HEK293 (cell line): Measurements from ENCODE around the gene TTLL5.

Source experiments
- CTCF ChIA-PET: fragments of 350-600 bp; formaldehyde crosslinking; extraction: SDS; loops from one replicate; lab custom pipeline; 2021; ENCODE audit warnings: antibody characterized with exemption; lab: Yijun Ruan, JAX
- POLR2A ChIA-PET: fragments of 300-600 bp; formaldehyde crosslinking; extraction: SDS; loops from one replicate; lab custom pipeline; 2020; ENCODE audit warnings: antibody characterized with exemption, inconsistent platforms; lab: Yijun Ruan, JAX
- H3K27ac ChIP-seq: fragments of 200-500 bp; sonication (Bioruptor generic); 2 replicates; pipeline ENCODE4 v1.5.1; 2014; ENCODE audit warnings: low read depth, low read length, control low read depth, inconsistent platforms; ENCODE audit errors: extremely low read depth
- H3K36me3 ChIP-seq, 2 experiments: fragments of 200-500 bp in 1 of 2; sonication (Bioruptor generic) in 1 of 2; 1 replicate in 1 of 2; 2 replicates in 1 of 2; pipeline ENCODE4 v1.5.1; 2014 to 2017; ENCODE audit warnings: inconsistent platforms in 2 of 2, low read length in 2 of 2; ENCODE audit not compliant: control insufficient read depth in 2 of 2, insufficient read depth in 1 of 2
- H3K4me1 ChIP-seq: fragments of 200-500 bp; sonication (Bioruptor generic); 2 replicates; pipeline ENCODE4 v1.5.1; 2014; ENCODE audit warnings: mild to moderate bottlenecking, low read length, inconsistent platforms; ENCODE audit not compliant: control insufficient read depth, insufficient read depth
- H3K4me3 ChIP-seq: 2 replicates; pipeline ENCODE4 v1.5.1; 2011; ENCODE audit warnings: low read depth, mild to moderate bottlenecking, control low read depth, low read length, moderate library complexity
- H3K9me3 ChIP-seq: fragments of 200-500 bp; sonication (Bioruptor generic); 2 replicates; pipeline ENCODE4 v1.5.1; 2014; ENCODE audit warnings: low read depth, low read length, inconsistent platforms; ENCODE audit not compliant: control insufficient read depth, insufficient read depth
- EGR2 ChIP-seq: fragments of 450-650 bp; formaldehyde crosslinking; IDR thresholded peaks from 2 replicates; pipeline ENCODE4 v1.5.1; 2016; ENCODE audit warnings: low read depth, missing biosample characterization, missing genetic modification characterization
- GLIS1 ChIP-seq: fragments of 450-650 bp; formaldehyde crosslinking; IDR thresholded peaks from 2 replicates; pipeline ENCODE4 v1.5.1; 2016; ENCODE audit warnings: missing biosample characterization, missing genetic modification characterization
- INSM2 ChIP-seq: fragments of 450-650 bp; formaldehyde crosslinking; IDR thresholded peaks from 2 replicates; pipeline ENCODE4 v1.5.1; 2016; ENCODE audit warnings: missing biosample characterization, missing genetic modification characterization
- KLF17 ChIP-seq: fragments of 450-650 bp; formaldehyde crosslinking; IDR thresholded peaks from 2 replicates; pipeline ENCODE4 v1.5.1; 2016; ENCODE audit warnings: missing biosample characterization, missing genetic modification characterization
- MZF1 ChIP-seq: fragments of 450-650 bp; formaldehyde crosslinking; IDR thresholded peaks from 2 replicates; pipeline ENCODE4 v1.5.1; 2017; ENCODE audit warnings: missing biosample characterization, missing genetic modification characterization, borderline replicate concordance
- PATZ1 ChIP-seq: fragments of 450-650 bp; formaldehyde crosslinking; IDR thresholded peaks from 2 replicates; pipeline ENCODE4 v1.5.1; 2016; ENCODE audit warnings: missing biosample characterization, missing genetic modification characterization
- SCRT1 ChIP-seq: fragments of 450-650 bp; formaldehyde crosslinking; IDR thresholded peaks from 2 replicates; pipeline ENCODE4 v1.5.1; 2016; ENCODE audit warnings: missing biosample characterization, missing genetic modification characterization, borderline replicate concordance
- SP2 ChIP-seq: fragments of 450-650 bp; formaldehyde crosslinking; IDR thresholded peaks from 2 replicates; pipeline ENCODE4 v1.5.1; 2016; ENCODE audit warnings: missing biosample characterization, missing genetic modification characterization
- ZBTB10 ChIP-seq: fragments of 450-650 bp; formaldehyde crosslinking; IDR thresholded peaks from 2 replicates; pipeline ENCODE4 v1.5.1; 2016; ENCODE audit warnings: missing biosample characterization, missing genetic modification characterization
- ZBTB21 ChIP-seq: fragments of 450-650 bp; formaldehyde crosslinking; IDR thresholded peaks from 2 replicates; pipeline ENCODE4 v1.5.1; 2017; ENCODE audit warnings: missing biosample characterization, missing genetic modification characterization
- ZEB2 ChIP-seq: fragments of 450-650 bp; formaldehyde crosslinking; IDR thresholded peaks from 2 replicates; pipeline ENCODE4 v1.5.1; 2016; ENCODE audit warnings: missing biosample characterization, missing genetic modification characterization
- ZFHX2 ChIP-seq: fragments of 450-650 bp; formaldehyde crosslinking; conservative IDR thresholded peaks from 2 replicates; pipeline ENCODE4 v1.5.1; 2016; ENCODE audit warnings: missing biosample characterization, missing genetic modification characterization
- ZFP69B ChIP-seq: fragments of 450-650 bp; formaldehyde crosslinking; IDR thresholded peaks from 2 replicates; pipeline ENCODE4 v1.5.1; 2016; ENCODE audit warnings: missing biosample characterization, missing genetic modification characterization
- ZNF10 ChIP-seq: fragments of 450-650 bp; formaldehyde crosslinking; IDR thresholded peaks from 2 replicates; pipeline ENCODE4 v1.5.1; 2017; ENCODE audit warnings: missing biosample characterization, missing genetic modification characterization
- ZNF335 ChIP-seq: fragments of 450-650 bp; formaldehyde crosslinking; conservative IDR thresholded peaks from 2 replicates; pipeline ENCODE4 v1.5.1; 2016; ENCODE audit warnings: missing biosample characterization, missing genetic modification characterization
- ZNF341 ChIP-seq: fragments of 450-650 bp; formaldehyde crosslinking; IDR thresholded peaks from 2 replicates; pipeline ENCODE4; 2016; ENCODE audit warnings: low read depth, missing biosample characterization, missing genetic modification characterization
- ZNF423 ChIP-seq: fragments of 450-650 bp; formaldehyde crosslinking; IDR thresholded peaks from 2 replicates; pipeline ENCODE4 v1.5.1; 2016; ENCODE audit warnings: missing biosample characterization, missing genetic modification characterization
- ZNF585B ChIP-seq: fragments of 450-650 bp; formaldehyde crosslinking; IDR thresholded peaks from 2 replicates; pipeline ENCODE4 v1.5.1; 2016; ENCODE audit warnings: missing biosample characterization, missing genetic modification characterization
- ZNF629 ChIP-seq: fragments of 450-650 bp; formaldehyde crosslinking; IDR thresholded peaks from 2 replicates; pipeline ENCODE4 v1.5.1; 2017; ENCODE audit warnings: missing biosample characterization, missing genetic modification characterization
- ZNF701 ChIP-seq: fragments of 450-650 bp; formaldehyde crosslinking; IDR thresholded peaks from 2 replicates; pipeline ENCODE4 v1.5.1; 2016; ENCODE audit warnings: missing biosample characterization, missing genetic modification characterization
- ZNF777 ChIP-seq: fragments of 450-650 bp; formaldehyde crosslinking; IDR thresholded peaks from 2 replicates; pipeline ENCODE4 v1.5.1; 2017; ENCODE audit warnings: missing biosample characterization, missing genetic modification characterization, borderline replicate concordance
- ZSCAN23 ChIP-seq: fragments of 450-650 bp; formaldehyde crosslinking; IDR thresholded peaks from 2 replicates; pipeline ENCODE4 v1.5.1; 2016; ENCODE audit warnings: missing biosample characterization, missing genetic modification characterization
- TF ChIP-seq, protein P1 (sequence below): IDR thresholded peaks from 2 replicates; pipeline ENCODE4 v1.6.1; 2011; ENCODE audit warnings: mild to moderate bottlenecking, low read depth, low read length, borderline replicate concordance
- TF ChIP-seq, protein P2 (sequence below): fragments of 450-650 bp; formaldehyde crosslinking; IDR thresholded peaks from 2 replicates; pipeline ENCODE4 v1.5.1; 2016; ENCODE audit warnings: missing biosample characterization, missing genetic modification characterization

TTLL5 gene

DNA sequence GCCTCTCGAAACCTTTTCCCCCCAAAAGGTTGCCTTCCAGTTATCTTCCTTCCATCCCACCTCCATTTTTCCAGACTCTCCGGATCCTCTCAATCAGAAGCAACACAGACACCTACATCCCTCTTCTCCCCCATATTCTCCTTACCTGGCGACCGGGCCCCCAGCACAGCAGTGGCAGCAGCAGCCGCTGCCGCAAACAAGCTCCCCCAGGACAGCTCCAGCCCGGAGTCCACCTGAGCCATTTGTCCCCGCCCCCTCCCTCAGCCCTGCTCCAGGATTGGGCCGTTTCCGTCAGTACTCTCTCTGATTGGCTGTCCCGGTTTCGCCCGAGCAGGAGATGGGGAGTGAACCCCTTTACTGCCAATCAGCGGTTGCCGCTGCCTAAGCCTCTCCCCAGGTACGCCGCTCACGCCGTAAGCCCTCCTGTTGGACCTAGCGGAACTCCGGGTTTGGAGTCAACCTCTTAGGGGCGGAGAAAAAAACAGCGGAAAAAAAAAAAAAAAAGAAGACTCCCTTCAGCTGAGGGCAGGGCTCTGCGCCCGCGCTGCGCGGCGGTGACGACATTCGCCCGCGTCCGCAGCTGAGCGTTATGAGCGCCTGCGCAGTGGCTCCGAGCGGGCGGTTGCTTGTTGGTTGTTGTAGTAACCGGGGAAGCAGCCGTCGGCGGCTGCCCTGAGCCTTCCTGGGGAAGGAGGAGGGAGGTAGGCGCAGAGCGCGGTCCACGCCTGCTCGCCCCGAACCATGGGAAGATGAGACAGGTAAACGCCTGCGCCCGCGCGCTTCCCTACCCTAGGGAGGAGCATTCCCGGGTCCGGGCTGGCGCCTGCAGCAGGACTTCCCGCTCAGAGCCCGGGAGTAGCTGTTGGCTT is at the start of gene TTLL5, which contains the start of gene ERG28:
TTLL5 (plus strand) TSS at position 617 of the 869 bp plus-strand sequence. CDS start 1,904 bp downstream, outside the sequence.
ERG28 (minus strand) TSS at position 247 of the 869 bp plus-strand sequence. CDS start 3,374 bp downstream, outside the sequence.
- POLR2A ChIA-PET = interaction anchor here (0.6 to 1.9 kb wide), 17 partner anchors 9 to 333 kb away, joined by 3 to 19 read pairs (median 5); partner anchors contain the start of genes FLVCR2 and TGFB3
- H3K4me1 ChIP-seq = peaks cover 3% of the 10 kb centered on the region; the same call in 1 of the 2 replicates
- TF ChIP-seq ZFHX2 (tag by site-specific recombination) (peak; percentile 48), ZNF423 (tag by site-specific recombination) (no peak), MZF1 (tag by site-specific recombination) (no peak), ZNF585B (tag by site-specific recombination) (no peak), ZFP69B (no peak), KLF17 (tag by site-specific recombination) (peak; percentile 49; the same call in 1 of the 2 replicates), PATZ1 (peak; percentile 90), EGR2 (peak; percentile 51; the same call in 1 of the 2 replicates), SP2 (peak; percentile 96), ZNF629 (tag by site-specific recombination) (peak; percentile 91), ZNF701 (tag by site-specific recombination) (no peak), SCRT1 (tag by site-specific recombination) (no peak), ZBTB21 (tag by site-specific recombination) (peak; percentile 56; the same call in 1 of the 2 replicates), GLIS1 (peak; percentile 59), INSM2 (tag by site-specific recombination) (no peak), ZBTB10 (tag by site-specific recombination) (peak; percentile 77), ZNF335 (tag by site-specific recombination) (peak; percentile 74), ZSCAN23 (tag by site-specific recombination) (0 out of 2 replicates have a peak, but pooled peaks have one; percentile 31), ZNF341 (tag by site-specific recombination) (peak; percentile 71), ZNF10 (tag by site-specific recombination) (no peak), ZEB2 (tag by site-specific recombination) (peak; percentile 66), ZNF777 (tag by site-specific recombination) (peak; percentile 54; the same call in 1 of the 2 replicates)
- TF ChIP-seq, protein P1, sequence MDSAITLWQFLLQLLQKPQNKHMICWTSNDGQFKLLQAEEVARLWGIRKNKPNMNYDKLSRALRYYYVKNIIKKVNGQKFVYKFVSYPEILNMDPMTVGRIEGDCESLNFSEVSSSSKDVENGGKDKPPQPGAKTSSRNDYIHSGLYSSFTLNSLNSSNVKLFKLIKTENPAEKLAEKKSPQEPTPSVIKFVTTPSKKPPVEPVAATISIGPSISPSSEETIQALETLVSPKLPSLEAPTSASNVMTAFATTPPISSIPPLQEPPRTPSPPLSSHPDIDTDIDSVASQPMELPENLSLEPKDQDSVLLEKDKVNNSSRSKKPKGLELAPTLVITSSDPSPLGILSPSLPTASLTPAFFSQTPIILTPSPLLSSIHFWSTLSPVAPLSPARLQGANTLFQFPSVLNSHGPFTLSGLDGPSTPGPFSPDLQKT = peak; percentile 93
- TF ChIP-seq, protein P2, sequence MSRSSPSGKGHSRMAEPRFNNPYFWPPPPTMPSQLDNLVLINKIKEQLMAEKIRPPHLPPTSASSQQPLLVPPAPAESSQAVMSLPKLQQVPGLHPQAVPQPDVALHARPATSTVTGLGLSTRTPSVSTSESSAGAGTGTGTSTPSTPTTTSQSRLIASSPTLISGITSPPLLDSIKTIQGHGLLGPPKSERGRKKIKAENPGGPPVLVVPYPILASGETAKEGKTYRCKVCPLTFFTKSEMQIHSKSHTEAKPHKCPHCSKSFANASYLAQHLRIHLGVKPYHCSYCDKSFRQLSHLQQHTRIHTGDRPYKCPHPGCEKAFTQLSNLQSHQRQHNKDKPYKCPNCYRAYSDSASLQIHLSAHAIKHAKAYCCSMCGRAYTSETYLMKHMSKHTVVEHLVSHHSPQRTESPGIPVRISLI (tag by site-specific recombination) = peak; percentile 99

More for the DNA sequence above, at the start of gene TTLL5, which contains the start of gene ERG28:
- Histone ChIP-seq H3K27ac (peak within 1 kb of the TSS; percentile 79), H3K4me3 (peak within 1 kb of the TSS; percentile 96), H3K36me3 (peaks cover 23 to 39% of the 10 kb centered on the region in 2 experiments), H3K9me3 (no peaks in the 10 kb centered on the region)
- CTCF ChIA-PET = interaction anchor here (0.6 to 13.9 kb wide), 8 partner anchors 10 to 1195 kb away, joined by 3 to 266 read pairs (median 3); partner anchors contain the start of genes FLVCR2 and TGFB3
